ENCODE results near the gene MAD2L1BP. TPM values are rescaled to one million over a fixed set of nuclear protein-coding genes. Genes with fewer than 3 reads are reported as not detected.

Gene MAD2L1BP
- total and polyA plus RNA-seq, 2 of the 4 experiments (the other 2 are of a cell fraction), result 28.1 to 50.2 TPM

- no peak for TF ChIP-seq FOS (IDR thresholded peaks at IDR 0.05; ENCODE audit: low read depth, low read length)
- no peak for TF ChIP-seq RAD21 (IDR thresholded peaks at IDR 0.05; ENCODE audit: low read length)
- TF ChIP-seq MAZ (IDR thresholded peaks at IDR 0.05; ENCODE audit: borderline replicate concordance, low read depth, low read length), result no peak
- TF ChIP-seq RCOR1 (IDR thresholded peaks at IDR 0.05; ENCODE audit: insufficient replicate concordance, low read length), result no peak
- TF ChIP-seq BHLHE40 (IDR thresholded peaks at IDR 0.05; ENCODE audit: low read depth, low read length), result no peak
- no peak for TF ChIP-seq CEBPB (IDR thresholded peaks at IDR 0.05; ENCODE audit: low read depth, low read length)
- no peak for TF ChIP-seq ELK1 (IDR thresholded peaks at IDR 0.05; ENCODE audit: borderline replicate concordance, low read depth, low read length)
- TF ChIP-seq, protein P1, sequence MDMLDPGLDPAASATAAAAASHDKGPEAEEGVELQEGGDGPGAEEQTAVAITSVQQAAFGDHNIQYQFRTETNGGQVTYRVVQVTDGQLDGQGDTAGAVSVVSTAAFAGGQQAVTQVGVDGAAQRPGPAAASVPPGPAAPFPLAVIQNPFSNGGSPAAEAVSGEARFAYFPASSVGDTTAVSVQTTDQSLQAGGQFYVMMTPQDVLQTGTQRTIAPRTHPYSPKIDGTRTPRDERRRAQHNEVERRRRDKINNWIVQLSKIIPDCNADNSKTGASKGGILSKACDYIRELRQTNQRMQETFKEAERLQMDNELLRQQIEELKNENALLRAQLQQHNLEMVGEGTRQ (IDR thresholded peaks at IDR 0.05; ENCODE audit: low read depth, low read length), result no peak
- no peak for TF ChIP-seq CTCF (conservative IDR thresholded peaks at IDR 0.05; ENCODE audit: low read depth, low read length)
- TF ChIP-seq MAFK (IDR thresholded peaks at IDR 0.05; ENCODE audit: low read depth, low read length), result no peak
- no peak for TF ChIP-seq NFE2L2 (IDR thresholded peaks at IDR 0.05; ENCODE audit: low read depth, low read length)
- no peak for TF ChIP-seq POLR2A (IDR thresholded peaks at IDR 0.05; ENCODE audit: low read depth, low read length)
- TSS peak; percentile 5 for BruUV-seq (replicated peaks)
- no peak overlapping the region for H3K14ac ChIP-seq (replicated peaks; ENCODE audit: low read depth, low read length)
Measured at GRCh38 chr6:43625393-43625992, 10.1 kb upstream of the MAD2L1BP start.

More at GRCh38 chr6:43625393-43625992, 10.1 kb upstream of the MAD2L1BP start:
- H3K36me3 ChIP-seq (ENCODE audit: control insufficient read depth, insufficient read depth, low read length), result peaks cover 54% of the 10 kb centered on the region
- ChIA-PET POLR2A (ENCODE audit: unreplicated experiment) (no interaction called here), CTCF (interaction anchor here (0.6 kb wide), 1 partner anchor 9 kb away, joined by 6 read pairs; no protein-coding TSS in a partner anchor)
- no peak overlapping the region for H4K5ac ChIP-seq (ENCODE audit: low read depth, low read length)
- no peaks in the 10 kb centered on the region for H3K27me3 ChIP-seq (ENCODE audit: control insufficient read depth, insufficient read depth, low read length)
- peak overlapping the region; percentile 4; the same call in 1 of the 2 replicates for H2AK5ac ChIP-seq (ENCODE audit: low read depth, low read length)
- intact Hi-C loops (cut with micrococcal nuclease) (loop anchor here (5.0 kb wide), 1 partner anchor 147 kb away; the partner anchor contains the start of gene VEGFA), dilution Hi-C loops (cut with HindIII; ENCODE audit: low sequenced_read_pairs, unreplicated experiment) (no loop called here), in situ Hi-C loops (cut with MboI; ENCODE audit: low sequenced_read_pairs) (no loop called here)
- peaks cover 6% of the 10 kb centered on the region for H3K4me1 ChIP-seq (ENCODE audit: control insufficient read depth, insufficient read depth, low read length)
- H2BK20ac ChIP-seq (ENCODE audit: low read depth, low read length), result no peak overlapping the region
- H3K23ac ChIP-seq (ENCODE audit: low read depth, low read length), result no peak overlapping the region
- no peak overlapping the region for H2AFZ ChIP-seq (replicated peaks; ENCODE audit: low read length, poor library complexity)
- H3K18ac ChIP-seq (ENCODE audit: low read depth, low read length), result no peak overlapping the region
- no peak for ATAC-seq (ENCODE audit: low read depth)
- H2BK15ac ChIP-seq (ENCODE audit: low read depth, low read length), result no peak overlapping the region
- peak overlapping the region; percentile 67 for H2AK9ac ChIP-seq (replicated peaks; ENCODE audit: low read depth, low read length, poor library complexity)
- no peak overlapping the region for H3K4me3 ChIP-seq (ENCODE audit: insufficient read depth, low read depth, low read length)
- H4K20me1 ChIP-seq (ENCODE audit: insufficient read depth, low read length), result no peaks in the 10 kb centered on the region
- no peak overlapping the region for H3K9ac ChIP-seq (ENCODE audit: low read depth, low read length)
- no peaks in the 10 kb centered on the region for H3K9me3 ChIP-seq (ENCODE audit: control insufficient read depth, insufficient read depth, low read length)
- WGBS, 2 experiments (ENCODE audit: extremely low coverage in 2 of 2, insufficient read length in 1 of 2), result 90% methylated on average over 6 of the region's 16 CpGs; no CpG with 5 or more reads in 1 of the 2 experiments
- H3K27ac ChIP-seq (ENCODE audit: insufficient read depth, low read length), result no peak overlapping the region
- H3K56ac ChIP-seq (ENCODE audit: extremely low read depth, insufficient read depth, low read length), result no peak overlapping the region
- no peak overlapping the region for H3K4me2 ChIP-seq (ENCODE audit: low read depth, low read length)
- no peak for DNase-seq
- H2BK5ac ChIP-seq (ENCODE audit: low read depth, low read length, poor library complexity, severe bottlenecking), result no peak overlapping the region
- H2BK120ac ChIP-seq (ENCODE audit: low read depth, low read length), result no peak overlapping the region
- H3K4ac ChIP-seq (ENCODE audit: low read depth, low read length), result no peak overlapping the region
- no peak overlapping the region for H4K8ac ChIP-seq (ENCODE audit: low read depth in 2 of 2, low read length in 2 of 2)
- H3K79me1 ChIP-seq (ENCODE audit: low read depth in 1 of 2, low read length in 2 of 2), result peaks cover 49 to 81% of the 10 kb centered on the region in 2 experiments
- H4K91ac ChIP-seq (ENCODE audit: insufficient read depth, low read depth, low read length), result no peak overlapping the region
- H3K9me1 ChIP-seq (ENCODE audit: insufficient read depth, low read length), result peaks cover 32% of the 10 kb centered on the region

Measured in IMR-90 (cell line).